OCI-LY3 (cell line): ENCODE results near the gene LIMA1.

ENCODE experiments used
- H2AFZ ChIP-seq: fragments of 200-600, 300-600 bp; shearing (Covaris generic); 2 replicates; pipeline ENCODE4 v1.6.0; 2014; ENCODE audit warnings: antibody characterized with exemption, low read depth, low read length
- H3K27ac ChIP-seq: fragments of 200-600, 300-600 bp; sonication (generic); 2 replicates; pipeline ENCODE4 v1.5.1; 2014; ENCODE audit warnings: mild to moderate bottlenecking, low read length, moderate library complexity, mixed read lengths
- H3K27me3 ChIP-seq: fragments of 200-600, 300-600 bp; sonication (generic); 2 replicates; pipeline ENCODE4 v1.6.1; 2014; ENCODE audit warnings: low read depth, low read length, mixed read lengths
- H3K36me3 ChIP-seq: fragments of 200-600, 300-600 bp; sonication (generic); replicated peaks from 2 replicates; pipeline ENCODE3; 2014; ENCODE audit warnings: low read depth, low read length, mixed read lengths
- H3K4me1 ChIP-seq: fragments of 300-600, 200-600 bp; sonication (generic); 2 replicates; pipeline ENCODE4 v1.6.1; 2014; ENCODE audit warnings: low read length, mixed read lengths
- H3K4me2 ChIP-seq: fragments of 200-600, 300-600 bp; sonication (generic); 2 replicates; pipeline ENCODE4 v1.6.1; 2014; ENCODE audit warnings: low read length, mixed read lengths
- H3K4me3 ChIP-seq: fragments of 300-600, 200-600 bp; sonication (generic); 2 replicates; pipeline ENCODE4 v1.5.1; 2014; ENCODE audit warnings: antibody characterized with exemption, mild to moderate bottlenecking, low read length, moderate library complexity
- H3K79me2 ChIP-seq: fragments of 300-600, 200-600 bp; shearing (Covaris generic); 2 replicates; pipeline ENCODE4 v1.6.1; 2014; ENCODE audit warnings: mild to moderate bottlenecking, low read length, mixed read lengths
- H3K9ac ChIP-seq: fragments of 300-600, 200-600 bp; shearing (Covaris generic); 2 replicates; pipeline ENCODE4 v1.6.0; 2014; ENCODE audit warnings: mild to moderate bottlenecking, low read length, moderate library complexity
- H3K9me3 ChIP-seq: fragments of 200-600, 300-600 bp; shearing (Covaris generic); 2 replicates; pipeline ENCODE4 v1.6.1; 2014; ENCODE audit warnings: low read length, mixed read lengths; ENCODE audit not compliant: insufficient read depth
- H4K20me1 ChIP-seq: fragments of 200-600, 300-600 bp; sonication (generic); 2 replicates; pipeline ENCODE4 v1.6.1; 2016; ENCODE audit warnings: low read length, mixed read lengths; ENCODE audit not compliant: insufficient read depth
- EZH2phosphoT487 ChIP-seq: fragments of 200-600 bp; shearing (Covaris generic); IDR thresholded peaks from 2 replicates; pipeline ENCODE4 v1.6.1; 2018; ENCODE audit warnings: antibody characterized with exemption, mixed run types, low read depth
- TF ChIP-seq, protein P1 (sequence below): fragments of 200-600, 300-600 bp; sonication (generic); IDR thresholded peaks from 2 replicates; pipeline ENCODE4 v1.5.1; 2014; ENCODE audit warnings: antibody characterized with exemption, low read length, low read depth

The LIMA1 gene

DNA sequence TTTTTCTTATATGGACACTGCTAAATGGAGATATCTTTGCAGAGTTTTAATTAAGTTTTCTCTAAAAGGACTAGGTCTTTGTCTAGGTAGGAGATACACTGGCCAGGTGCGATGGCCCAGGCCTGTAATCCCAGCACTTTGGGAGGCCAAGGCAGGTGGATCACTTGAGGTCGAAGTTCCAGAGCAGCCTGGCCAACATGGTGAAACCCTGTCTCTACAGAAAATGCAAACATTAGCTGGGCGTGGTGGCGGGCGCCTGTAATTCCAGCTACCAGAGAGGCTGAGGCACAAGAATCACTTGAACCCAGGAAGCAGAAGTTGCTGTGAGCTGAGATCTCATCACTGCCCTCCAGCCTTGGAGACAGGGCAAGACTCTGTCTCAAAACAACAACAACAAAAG is 99.1 kb downstream of the LIMA1 start:
- H3K9me3 ChIP-seq = no peaks in the 10 kb centered on the region
- TF ChIP-seq, protein P1, sequence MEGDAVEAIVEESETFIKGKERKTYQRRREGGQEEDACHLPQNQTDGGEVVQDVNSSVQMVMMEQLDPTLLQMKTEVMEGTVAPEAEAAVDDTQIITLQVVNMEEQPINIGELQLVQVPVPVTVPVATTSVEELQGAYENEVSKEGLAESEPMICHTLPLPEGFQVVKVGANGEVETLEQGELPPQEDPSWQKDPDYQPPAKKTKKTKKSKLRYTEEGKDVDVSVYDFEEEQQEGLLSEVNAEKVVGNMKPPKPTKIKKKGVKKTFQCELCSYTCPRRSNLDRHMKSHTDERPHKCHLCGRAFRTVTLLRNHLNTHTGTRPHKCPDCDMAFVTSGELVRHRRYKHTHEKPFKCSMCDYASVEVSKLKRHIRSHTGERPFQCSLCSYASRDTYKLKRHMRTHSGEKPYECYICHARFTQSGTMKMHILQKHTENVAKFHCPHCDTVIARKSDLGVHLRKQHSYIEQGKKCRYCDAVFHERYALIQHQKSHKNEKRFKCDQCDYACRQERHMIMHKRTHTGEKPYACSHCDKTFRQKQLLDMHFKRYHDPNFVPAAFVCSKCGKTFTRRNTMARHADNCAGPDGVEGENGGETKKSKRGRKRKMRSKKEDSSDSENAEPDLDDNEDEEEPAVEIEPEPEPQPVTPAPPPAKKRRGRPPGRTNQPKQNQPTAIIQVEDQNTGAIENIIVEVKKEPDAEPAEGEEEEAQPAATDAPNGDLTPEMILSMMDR = no peak
- TF ChIP-seq EZH2phosphoT487 = no peak
- H3K27me3 ChIP-seq = no peaks in the 10 kb centered on the region
- H2AFZ ChIP-seq = no peak overlapping the region
- peaks cover 11% of the 10 kb centered on the region for H4K20me1 ChIP-seq
- H3K27ac ChIP-seq = no peak overlapping the region
- no peaks in the 10 kb centered on the region for H3K4me1 ChIP-seq
- H3K79me2 ChIP-seq = no peaks in the 10 kb centered on the region
- no peak overlapping the region for H3K9ac ChIP-seq
- H3K4me3 ChIP-seq = no peak overlapping the region
- H3K4me2 ChIP-seq = no peak overlapping the region
- peaks cover 54% of the 10 kb centered on the region for H3K36me3 ChIP-seq

DNA sequence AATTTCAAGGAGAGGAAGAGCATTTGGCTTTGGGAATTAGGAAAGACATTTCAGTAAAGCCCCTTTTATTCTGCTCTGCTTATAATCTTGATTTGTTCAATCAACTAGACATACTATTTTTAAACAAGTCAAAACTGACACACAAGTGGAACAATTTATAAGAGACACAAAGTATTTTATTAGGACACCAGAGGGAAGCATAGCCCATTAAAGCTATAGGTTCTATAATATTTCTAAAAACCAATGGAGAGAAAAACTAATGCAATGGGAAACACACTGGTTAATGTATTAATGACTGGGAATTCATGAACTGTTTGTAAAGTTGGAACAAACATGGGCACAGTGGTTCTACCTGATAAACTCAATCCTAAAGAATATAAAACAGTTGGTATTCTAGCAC is 100.9 kb downstream of the LIMA1 start:
- no peak overlapping the region for H3K4me2 ChIP-seq
- H3K27ac ChIP-seq = no peak overlapping the region
- peaks cover 47% of the 10 kb centered on the region for H3K36me3 ChIP-seq
- no peak overlapping the region for H2AFZ ChIP-seq
- no peak overlapping the region for H3K4me3 ChIP-seq
- no peaks in the 10 kb centered on the region for H3K79me2 ChIP-seq
- H3K9ac ChIP-seq = no peak overlapping the region
- peaks cover 5% of the 10 kb centered on the region for H4K20me1 ChIP-seq
- TF ChIP-seq, protein P1 = no peak; the same call in 1 of the 2 replicates
- no peak for TF ChIP-seq EZH2phosphoT487
- H3K27me3 ChIP-seq = no peaks in the 10 kb centered on the region
- H3K4me1 ChIP-seq = no peaks in the 10 kb centered on the region
- H3K9me3 ChIP-seq = no peaks in the 10 kb centered on the region

DNA sequence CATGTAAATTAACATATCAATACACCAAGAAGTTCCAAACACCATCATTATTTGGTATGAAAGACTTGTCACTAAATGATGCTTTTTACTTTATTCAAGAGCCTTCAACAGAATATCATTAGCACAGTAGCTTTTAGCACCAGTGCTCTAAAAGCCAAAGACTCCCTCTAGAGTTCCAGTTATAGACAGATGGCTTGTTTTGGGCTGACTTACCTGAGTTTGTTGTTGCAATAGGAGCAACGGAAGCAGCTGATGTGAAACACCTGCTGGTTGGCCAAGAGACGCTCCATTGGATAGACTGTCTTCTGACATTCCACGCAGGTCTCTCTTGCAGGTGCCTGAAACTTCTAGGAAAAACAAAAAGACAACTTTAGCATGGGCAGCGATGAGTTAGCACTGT is 101.6 kb downstream of the LIMA1 start:
- H3K27me3 ChIP-seq = no peaks in the 10 kb centered on the region
- H3K4me2 ChIP-seq = no peak overlapping the region
- no peaks in the 10 kb centered on the region for H3K79me2 ChIP-seq
- H3K9ac ChIP-seq = no peak overlapping the region
- H3K9me3 ChIP-seq = no peaks in the 10 kb centered on the region
- no peak overlapping the region for H3K27ac ChIP-seq
- H3K4me3 ChIP-seq = no peak overlapping the region
- peaks cover 52% of the 10 kb centered on the region for H3K36me3 ChIP-seq
- H4K20me1 ChIP-seq = no peaks in the 10 kb centered on the region
- no peak for TF ChIP-seq EZH2phosphoT487
- TF ChIP-seq, protein P1 = no peak
- no peak overlapping the region for H2AFZ ChIP-seq
- H3K4me1 ChIP-seq = no peaks in the 10 kb centered on the region

DNA sequence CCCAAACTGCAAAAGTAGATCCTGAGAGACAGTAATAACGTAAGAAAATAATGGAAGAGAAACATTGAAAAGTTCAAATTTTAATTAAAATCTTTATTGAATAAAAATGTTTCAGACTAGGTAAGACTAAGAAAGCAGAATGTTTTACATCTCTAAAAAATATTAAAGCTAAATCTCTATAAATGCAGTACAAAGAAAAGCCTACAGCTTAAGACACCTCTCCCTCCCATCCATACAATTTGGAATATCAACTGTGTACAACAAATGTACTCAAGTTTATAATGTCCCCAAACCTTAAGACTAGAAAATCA is 107.6 kb downstream of the LIMA1 start:
- TF ChIP-seq EZH2phosphoT487 = no peak
- TF ChIP-seq, protein P1 = no peak
- no peaks in the 10 kb centered on the region for H3K4me1 ChIP-seq

More for the DNA sequence above, 107.6 kb downstream of the LIMA1 start:
- Histone ChIP-seq H3K9me3 (no peaks in the 10 kb centered on the region), H2AFZ (no peak overlapping the region), H3K4me2 (no peak overlapping the region), H3K36me3 (peaks cover 24% of the 10 kb centered on the region), H3K27me3 (no peaks in the 10 kb centered on the region), H3K4me3 (no peak overlapping the region), H3K79me2 (no peaks in the 10 kb centered on the region), H3K27ac (no peak overlapping the region), H4K20me1 (no peaks in the 10 kb centered on the region), H3K9ac (no peak overlapping the region)
